H7 (cell line): ENCODE measurements around the gene PRSS38. TPM values are rescaled to one million over a fixed set of nuclear protein-coding genes. Genes with fewer than 3 reads are reported as not detected.

Experiments
- DNase-seq: peaks from one replicate; pipeline ENCODE4 v3.0.0; 2012
- H3K27me3 ChIP-seq: 2 replicates; pipeline ENCODE4 v1.6.0; 2011; ENCODE audit warnings: mild to moderate bottlenecking, low read length; ENCODE audit not compliant: control insufficient read depth, insufficient read depth
- H3K36me3 ChIP-seq: replicated peaks from 2 replicates; pipeline ENCODE4 v1.5.1; 2011; ENCODE audit warnings: low read length; ENCODE audit not compliant: control insufficient read depth, insufficient read depth
- H3K4me3 ChIP-seq: 2 replicates; pipeline ENCODE4 v1.5.1; 2011; ENCODE audit warnings: low read depth, mild to moderate bottlenecking, control low read depth, low read length, moderate library complexity; ENCODE audit not compliant: insufficient read depth
- total RNA-seq: library from RNA; depleted of rRNA; stranded (reverse); fragments of >200 nt; shearing (Covaris generic); gene quantifications from 2 replicates; pipeline ENCODE4 v1.2.3, GENCODE V29; 2014

PRSS38 gene
- total RNA-seq, 1 experiment from 2014 or later, result not detected

- peak overlapping the region; percentile 74 for H3K4me3 ChIP-seq
- peaks cover 29% of the 10 kb centered on the region for H3K27me3 ChIP-seq
- peak; percentile 72 for DNase-seq
- H3K36me3 ChIP-seq, result no peaks in the 10 kb centered on the region
Observed at GRCh38 chr1:227786673-227787512, 28.6 kb upstream of the PRSS38 start.

- peak overlapping the region; percentile 74 for H3K4me3 ChIP-seq
- peak; percentile 99 for DNase-seq
Observed at GRCh38 chr1:227787513-227788270, 27.8 kb upstream of the PRSS38 start.

GRCh38 chr1:227788271-227789083, 27.0 kb upstream of the PRSS38 start:
- H3K4me3 ChIP-seq, result peak overlapping the region; percentile 74
- no peaks in the 10 kb centered on the region for H3K36me3 ChIP-seq
- peaks cover 29% of the 10 kb centered on the region for H3K27me3 ChIP-seq
- DNase-seq, result peak; percentile 96

More at GRCh38 chr1:227787513-227788270, 27.8 kb upstream of the PRSS38 start:
- Histone ChIP-seq H3K27me3 (peaks cover 29% of the 10 kb centered on the region), H3K36me3 (no peaks in the 10 kb centered on the region)

GRCh38 chr1:227789084-227790033, 26.1 kb upstream of the PRSS38 start:
- peak; percentile 69 for DNase-seq
- H3K27me3 ChIP-seq, result peaks cover 29% of the 10 kb centered on the region
- no peaks in the 10 kb centered on the region for H3K36me3 ChIP-seq
- peak overlapping the region; percentile 74 for H3K4me3 ChIP-seq

GRCh38 chr1:227790034-227790400, 25.5 kb upstream of the PRSS38 start:
- Histone ChIP-seq H3K36me3 (no peaks in the 10 kb centered on the region), H3K4me3 (no peak overlapping the region), H3K27me3 (peaks cover 29% of the 10 kb centered on the region)
- no peak for DNase-seq

- H3K4me3 ChIP-seq, result no peak overlapping the region
- no peaks in the 10 kb centered on the region for H3K36me3 ChIP-seq
- H3K27me3 ChIP-seq, result peaks cover 29% of the 10 kb centered on the region
- DNase-seq, result no peak
Observed at GRCh38 chr1:227790868-227791267, 24.6 kb upstream of the PRSS38 start.

- H3K4me3 ChIP-seq, result no peak overlapping the region
- DNase-seq, result no peak
- no peaks in the 10 kb centered on the region for H3K36me3 ChIP-seq
- H3K27me3 ChIP-seq, result peaks cover 25% of the 10 kb centered on the region
Observed at GRCh38 chr1:227791425-227792143, 23.9 kb upstream of the PRSS38 start.

GRCh38 chr1:227792216-227793078, 23.0 kb upstream of the PRSS38 start:
- Histone ChIP-seq H3K36me3 (no peaks in the 10 kb centered on the region), H3K27me3 (peaks cover 16% of the 10 kb centered on the region), H3K4me3 (no peak overlapping the region)
- DNase-seq, result peak; percentile 61

GRCh38 chr1:227793079-227793947, 22.2 kb upstream of the PRSS38 start:
- Histone ChIP-seq H3K36me3 (no peaks in the 10 kb centered on the region), H3K27me3 (peaks cover 13% of the 10 kb centered on the region), H3K4me3 (no peak overlapping the region)
- DNase-seq, result no peak

- H3K4me3 ChIP-seq, result no peak overlapping the region
- peak; percentile 86 for DNase-seq
Observed at GRCh38 chr1:227793948-227794816, 21.3 kb upstream of the PRSS38 start.

GRCh38 chr1:227794817-227795192, 20.7 kb upstream of the PRSS38 start:
- Histone ChIP-seq H3K27me3 (peaks cover under 1% of the 10 kb centered on the region; the same call in 1 of the 2 replicates), H3K36me3 (no peaks in the 10 kb centered on the region), H3K4me3 (no peak overlapping the region)
- peak; percentile 57 for DNase-seq

More at GRCh38 chr1:227793948-227794816, 21.3 kb upstream of the PRSS38 start:
- Histone ChIP-seq H3K36me3 (no peaks in the 10 kb centered on the region), H3K27me3 (peaks cover 5% of the 10 kb centered on the region)
